ENCODE data around the gene ZSWIM1.
A peak's percentile ranks its signal among the peaks of the same experiment; 100 is the strongest.
"Not testable (repeated sequence)": the region's sequence is repeated elsewhere in the genome, so short reads cannot be mapped to it uniquely, and the experiment has no call there.

Gene ZSWIM1

GRCh38 chr20:45892049-45892825, 11.2 kb downstream of the ZSWIM1 start:
- no peaks in the 10 kb centered on the region for H3K27me3 Mint-ChIP-seq
- H3K4me3 Mint-ChIP-seq: peak overlapping the region; percentile 94 to 95
- peak overlapping the region in 1 of 2 donors; percentile 78 for H3K27ac Mint-ChIP-seq
- peaks cover 50% of the 10 kb centered on the region for H3K4me1 Mint-ChIP-seq
- DNase-seq: no peak
- H3K9me3 Mint-ChIP-seq: no peaks in the 10 kb centered on the region
- ATAC-seq: no peak

- H3K27me3 Mint-ChIP-seq: no peaks in the 10 kb centered on the region
- H3K4me1 Mint-ChIP-seq: peaks cover 45% of the 10 kb centered on the region
- no peaks in the 10 kb centered on the region for H3K9me3 Mint-ChIP-seq
- ATAC-seq (peak; percentile 55), DNase-seq (peak in 1 of 2 donors; percentile 44)
- H3K27ac Mint-ChIP-seq: peak overlapping the region; percentile 52 to 78
- peak overlapping the region; percentile 94 to 95 for H3K4me3 Mint-ChIP-seq
Measured at GRCh38 chr20:45892828-45893500, 11.9 kb downstream of the ZSWIM1 start.

- Mint-ChIP-seq H3K4me1 (peaks cover 39% of the 10 kb centered on the region), H3K27me3 (no peaks in the 10 kb centered on the region), H3K4me3 (no peak overlapping the region), H3K9me3 (no peaks in the 10 kb centered on the region), H3K27ac (no peak overlapping the region)
- no peak for ATAC-seq
- DNase-seq: no peak
Measured at GRCh38 chr20:45893831-45894230, 12.8 kb downstream of the ZSWIM1 start.

- ATAC-seq (no peak), DNase-seq (no peak)
- Mint-ChIP-seq H3K4me3 (no peak overlapping the region), H3K27me3 (no peaks in the 10 kb centered on the region), H3K9me3 (no peaks in the 10 kb centered on the region), H3K27ac (peak overlapping the region in 1 of 2 donors; percentile 6), H3K4me1 (peaks cover 30% of the 10 kb centered on the region)
Measured at GRCh38 chr20:45894797-45895196, 13.8 kb downstream of the ZSWIM1 start.

- Mint-ChIP-seq H3K4me3 (no peak overlapping the region), H3K4me1 (peaks cover 23% of the 10 kb centered on the region), H3K9me3 (no peaks in the 10 kb centered on the region), H3K27ac (peak overlapping the region in 1 of 2 donors; percentile 19), H3K27me3 (no peaks in the 10 kb centered on the region)
- DNase-seq (no peak), ATAC-seq (no peak)
Measured at GRCh38 chr20:45896641-45897161, 15.7 kb downstream of the ZSWIM1 start.

GRCh38 chr20:45897289-45897688, 16.3 kb downstream of the ZSWIM1 start:
- Mint-ChIP-seq H3K27ac (no peak overlapping the region), H3K27me3 (no peaks in the 10 kb centered on the region), H3K9me3 (no peaks in the 10 kb centered on the region), H3K4me1 (peaks cover 17% of the 10 kb centered on the region), H3K4me3 (no peak overlapping the region)
- DNase-seq (no peak), ATAC-seq (no peak)

- Mint-ChIP-seq H3K9me3 (no peaks in the 10 kb centered on the region), H3K27ac (no peak overlapping the region), H3K4me3 (no peak overlapping the region), H3K4me1 (peaks cover 13% of the 10 kb centered on the region), H3K27me3 (no peaks in the 10 kb centered on the region)
- ATAC-seq (no peak), DNase-seq (no peak)
Measured at GRCh38 chr20:45897692-45898091, 16.7 kb downstream of the ZSWIM1 start.

GRCh38 chr20:45898285-45898684, 17.3 kb downstream of the ZSWIM1 start:
- H3K4me3 Mint-ChIP-seq: no peak overlapping the region
- H3K27me3 Mint-ChIP-seq: no peaks in the 10 kb centered on the region
- ATAC-seq (no peak), DNase-seq (no peak)
- H3K4me1 Mint-ChIP-seq: peaks cover 7% of the 10 kb centered on the region
- H3K27ac Mint-ChIP-seq: no peak overlapping the region
- H3K9me3 Mint-ChIP-seq: no peaks in the 10 kb centered on the region

GRCh38 chr20:45899046-45899835, 18.2 kb downstream of the ZSWIM1 start:
- DNase-seq: no peak
- Mint-ChIP-seq H3K9me3 (no peaks in the 10 kb centered on the region), H3K4me3 (no peak overlapping the region), H3K4me1 (peaks cover under 1% of the 10 kb centered on the region), H3K27me3 (no peaks in the 10 kb centered on the region), H3K27ac (peak overlapping the region in 1 of 2 donors; percentile 37)
- ATAC-seq: no peak

GRCh38 chr20:45901332-45901731, 20.3 kb downstream of the ZSWIM1 start:
- DNase-seq, H3K9me3 Mint-ChIP-seq, H3K27ac Mint-ChIP-seq, ATAC-seq, H3K4me3 Mint-ChIP-seq, H3K27me3 Mint-ChIP-seq, H3K4me1 Mint-ChIP-seq: not testable (repeated sequence)

- no peak overlapping the region for H3K4me3 Mint-ChIP-seq
Measured at GRCh38 chr20:45902199-45902701, 21.2 kb downstream of the ZSWIM1 start.

GRCh38 chr20:45904583-45905504, 23.8 kb downstream of the ZSWIM1 start:
- Mint-ChIP-seq H3K9me3 (no peaks in the 10 kb centered on the region), H3K27ac (no peak overlapping the region), H3K4me3 (no peak overlapping the region), H3K4me1 (peaks cover 7% of the 10 kb centered on the region), H3K27me3 (no peaks in the 10 kb centered on the region)
- DNase-seq: no peak
- no peak for ATAC-seq

More at GRCh38 chr20:45902199-45902701, 21.2 kb downstream of the ZSWIM1 start:
- no peak overlapping the region for H3K27ac Mint-ChIP-seq
- no peaks in the 10 kb centered on the region for H3K4me1 Mint-ChIP-seq
- no peak for DNase-seq
- no peaks in the 10 kb centered on the region for H3K27me3 Mint-ChIP-seq
- no peaks in the 10 kb centered on the region for H3K9me3 Mint-ChIP-seq
- no peak for ATAC-seq

- Mint-ChIP-seq H3K27me3 (no peaks in the 10 kb centered on the region), H3K27ac (no peak overlapping the region), H3K4me1 (peaks cover 14% of the 10 kb centered on the region), H3K9me3 (no peaks in the 10 kb centered on the region), H3K4me3 (no peak overlapping the region)
- no peak for DNase-seq
- no peak for ATAC-seq
Measured at GRCh38 chr20:45905505-45906079, 24.6 kb downstream of the ZSWIM1 start.

GRCh38 chr20:45907219-45907948, 26.4 kb downstream of the ZSWIM1 start:
- no peaks in the 10 kb centered on the region for H3K9me3 Mint-ChIP-seq
- H3K4me3 Mint-ChIP-seq: no peak overlapping the region
- ATAC-seq (no peak), DNase-seq (no peak)
- H3K4me1 Mint-ChIP-seq: peaks cover 32% of the 10 kb centered on the region
- H3K27ac Mint-ChIP-seq: no peak overlapping the region
- peaks cover 8% of the 10 kb centered on the region for H3K27me3 Mint-ChIP-seq

All from stimulated activated naive CD8-positive, alpha-beta T cell treated with anti-CD3 and anti-CD28 coated beads, Interleukin-15, amount 100 ng/mL, for 72 hours (primary cell).